GM15510 (cell line): ENCODE measurements around the gene DENND1A.

Experiments
- POLR2A ChIP-seq: IDR thresholded peaks from 3 replicates; pipeline ENCODE4 v1.6.1; 2011; ENCODE audit warnings: borderline replicate concordance; ENCODE audit not compliant: insufficient read length; ENCODE audit errors: extremely low read depth

The DENND1A gene

GRCh38 chr9:123487944-123488548 is 441.9 kb downstream of the DENND1A start:
- no peak for TF ChIP-seq POLR2A

GRCh38 chr9:123486431-123486830 is 443.5 kb downstream of the DENND1A start:
- TF ChIP-seq POLR2A: no peak

DNA sequence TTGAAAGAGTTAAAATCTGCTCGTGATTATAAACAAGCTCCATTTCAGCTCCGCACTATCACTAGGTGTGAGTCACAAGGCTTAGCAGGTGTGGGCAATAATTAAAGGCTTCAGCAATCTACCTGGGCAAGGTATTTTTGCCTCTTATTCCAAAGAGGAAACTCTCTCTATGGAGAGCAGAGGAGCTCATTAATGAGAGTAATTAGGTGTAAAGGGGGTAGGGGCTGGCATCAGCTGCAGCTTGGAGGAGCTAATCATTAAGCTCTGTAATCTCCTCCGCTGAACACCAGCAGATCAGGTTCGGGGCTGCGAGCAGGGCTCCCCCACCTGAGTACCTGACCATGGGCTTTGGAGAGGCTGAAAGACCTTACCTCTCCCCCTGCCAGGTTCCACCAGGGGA is 444.7 kb downstream of the DENND1A start:
- TF ChIP-seq POLR2A: no peak

DNA sequence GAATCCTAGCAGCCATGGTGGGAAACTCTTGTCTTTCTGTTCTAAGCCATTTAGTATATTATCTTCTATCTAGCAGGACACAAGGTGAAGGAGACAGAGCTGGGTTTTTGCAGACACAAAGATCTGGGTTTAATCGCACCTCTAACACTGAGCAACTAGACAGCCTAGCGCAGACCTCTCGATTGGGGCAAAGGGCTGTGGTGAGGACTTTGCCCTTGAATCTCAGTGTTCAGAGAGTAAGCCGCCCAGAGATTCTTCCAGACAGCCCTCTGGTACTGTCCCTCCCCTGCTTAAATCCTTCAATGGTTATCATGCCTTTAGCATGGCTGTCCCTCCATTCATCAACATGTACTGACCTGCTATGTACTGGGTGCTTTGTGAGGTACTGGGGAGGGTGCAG is 445.8 kb downstream of the DENND1A start:
- no peak for TF ChIP-seq POLR2A

GRCh38 chr9:123483191-123483803 is 446.6 kb downstream of the DENND1A start:
- TF ChIP-seq POLR2A: no peak

- TF ChIP-seq POLR2A: no peak
These were observed 447.5 kb downstream of the DENND1A start for GRCh38 chr9:123482295-123482968.

DNA sequence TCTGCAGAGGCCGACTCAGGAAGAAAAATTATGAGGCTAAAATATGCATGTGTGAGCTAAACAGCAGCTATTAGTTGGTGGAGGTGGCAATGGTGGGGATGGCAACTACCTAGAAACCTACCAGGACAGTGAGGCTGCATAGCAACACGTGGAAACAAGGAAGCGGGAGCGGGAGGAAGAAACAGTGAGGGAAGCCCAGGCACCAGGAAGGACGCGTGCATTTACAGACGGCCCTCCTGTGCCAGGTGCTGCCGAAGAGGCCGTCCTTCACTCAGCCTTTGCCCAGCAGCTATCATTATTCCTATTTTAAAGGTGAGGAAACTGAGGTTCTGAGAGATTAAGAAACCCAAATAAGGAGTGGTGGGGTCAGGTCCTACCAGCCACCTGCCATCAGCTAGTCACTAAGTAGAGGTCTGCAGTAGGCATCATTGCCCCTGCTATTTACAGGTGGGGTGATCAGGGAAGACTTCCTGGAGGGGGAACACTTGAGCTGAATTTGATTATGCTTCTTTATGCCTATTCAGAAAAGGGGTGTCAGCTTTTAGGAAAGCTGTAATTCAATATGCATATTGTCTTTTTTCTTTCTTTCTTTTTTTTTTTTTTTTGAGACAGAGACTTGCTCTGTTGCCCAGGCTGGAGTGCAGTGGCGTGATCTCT is 448.6 kb downstream of the DENND1A start:
- TF ChIP-seq POLR2A: no peak

GRCh38 chr9:123480791-123481190 is 449.1 kb downstream of the DENND1A start:
- no peak for TF ChIP-seq POLR2A

GRCh38 chr9:123480096-123480495 is 449.8 kb downstream of the DENND1A start:
- no peak for TF ChIP-seq POLR2A

GRCh38 chr9:123478967-123479602 is 450.8 kb downstream of the DENND1A start:
- TF ChIP-seq POLR2A: no peak

DNA sequence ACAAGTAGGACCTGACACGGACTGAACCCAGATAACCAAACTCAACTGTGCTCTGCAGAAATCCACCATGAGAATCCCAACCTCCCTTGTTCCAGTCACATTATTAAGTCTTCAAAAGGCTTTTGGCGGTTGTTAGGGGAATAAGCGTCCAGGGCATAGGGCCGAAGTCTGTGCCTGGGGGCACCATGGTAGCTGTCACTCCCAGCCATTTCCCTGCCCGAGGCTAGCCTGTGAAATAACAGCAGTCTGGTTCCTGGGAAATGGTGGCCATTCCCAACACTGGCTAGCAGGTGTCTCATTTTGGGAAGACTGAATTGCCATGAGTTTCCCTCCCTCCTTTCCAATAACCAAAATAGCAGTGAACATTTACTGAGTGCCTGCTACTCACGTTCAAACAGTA is 451.8 kb downstream of the DENND1A start:
- no peak for TF ChIP-seq POLR2A

DNA sequence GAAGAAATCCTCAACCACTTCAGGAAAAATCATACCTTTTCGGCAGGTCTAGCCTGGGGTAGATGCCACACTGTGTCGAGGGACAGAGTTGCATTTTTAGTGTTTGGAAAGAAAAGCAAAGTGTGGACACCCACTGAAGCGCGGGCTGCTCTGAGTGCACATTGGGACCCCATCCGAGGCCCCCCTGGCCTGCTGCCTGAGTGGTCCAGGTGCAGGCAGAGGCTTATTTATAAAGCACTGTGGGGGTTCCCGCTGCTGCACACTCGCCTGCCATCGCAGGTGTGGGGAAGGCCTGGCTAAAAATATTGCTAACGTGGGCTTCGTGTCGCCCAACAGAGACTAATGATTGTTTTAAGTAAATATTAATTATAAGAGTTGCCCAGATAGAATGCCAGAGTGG is 454.5 kb downstream of the DENND1A start:
- no peak for TF ChIP-seq POLR2A

GRCh38 chr9:123472862-123473614 is 456.9 kb downstream of the DENND1A start:
- TF ChIP-seq POLR2A: no peak

- TF ChIP-seq POLR2A: no peak
These were observed 457.9 kb downstream of the DENND1A start for GRCh38 chr9:123471843-123472570.
